CD4-positive, alpha-beta T cell (primary cell): Measurements from ENCODE around the gene YES1. TPM values are rescaled to one million over a fixed set of nuclear protein-coding genes. Genes with fewer than 3 reads are reported as not detected.

ENCODE experiments used
- ATAC-seq: fragments of 200-7000 bp; cut with Tn5 transposase; one replicate; pipeline ENCODE4 v1.10.0; 2022; ENCODE audit warnings: mild to moderate bottlenecking; ENCODE audit not compliant: poor library complexity
- CTCF ChIA-PET: fragments of 350-600 bp; sonication (Branson Sonifier 250); formaldehyde crosslinking; loops from one replicate; lab custom pipeline; 2021; ENCODE audit warnings: antibody characterized with exemption, inconsistent platforms; lab: Charles Lee
- POLR2A ChIA-PET: fragments of 350-600 bp; sonication (Branson Sonifier 250); formaldehyde crosslinking; loops from one replicate; lab custom pipeline; 2021; ENCODE audit warnings: antibody characterized with exemption, inconsistent platforms; lab: Charles Lee
- DNase-seq, 14 experiments: peaks; one replicate each; pipeline ENCODE4 v3.0.0-alpha.2; 2013 to 2020; ENCODE audit warnings: mixed read lengths in 2 of 14
- H3K27ac ChIP-seq, 2 donors: one replicate each; pipeline versions ENCODE4 v1.5.1 to v1.7.0; 2013; ENCODE audit warnings: low read length in 2 of 2, low read depth in 1 of 2, mild to moderate bottlenecking in 1 of 2
- H3K27me3 ChIP-seq, 2 experiments: 1 replicate in 1 of 2; 2 replicates in 1 of 2; pipeline versions ENCODE4 v1.6.1 to v1.7.0; 2013; ENCODE audit warnings: low read length in 2 of 2, control low read depth in 1 of 2, mild to moderate bottlenecking in 1 of 2, moderate library complexity in 1 of 2; ENCODE audit not compliant: insufficient read depth in 2 of 2, control insufficient read depth in 1 of 2
- H3K36me3 ChIP-seq: one replicate; pipeline ENCODE4 v1.6.1; 2013; ENCODE audit warnings: low read length, control low read depth; ENCODE audit not compliant: insufficient read depth
- H3K4me1 ChIP-seq: one replicate; pipeline ENCODE4 v1.6.1; 2013; ENCODE audit warnings: low read length, control low read depth; ENCODE audit not compliant: insufficient read depth
- H3K4me3 ChIP-seq: one replicate; pipeline ENCODE4 v1.5.1; 2013; ENCODE audit warnings: mild to moderate bottlenecking, low read length, moderate library complexity
- H3K9me3 ChIP-seq, 2 experiments: 1 replicate in 1 of 2; 2 replicates in 1 of 2; pipeline versions ENCODE4 v1.6.1 to v1.7.0; 2013; ENCODE audit warnings: low read length in 2 of 2, mild to moderate bottlenecking in 2 of 2, control low read depth in 1 of 2, moderate library complexity in 1 of 2; ENCODE audit not compliant: control insufficient read depth in 1 of 2, insufficient read depth in 1 of 2
- H3K27ac Mint-ChIP-seq: one replicate; pipeline ENCODE4 v1.8.0; 2020; ENCODE audit warnings: mixed read lengths
- H3K27me3 Mint-ChIP-seq: one replicate; pipeline ENCODE4 v1.8.0; 2021; ENCODE audit warnings: mixed read lengths
- H3K36me3 Mint-ChIP-seq: one replicate; pipeline ENCODE4 v1.8.0; 2021; ENCODE audit warnings: low read depth, mixed read lengths
- H3K4me1 Mint-ChIP-seq: one replicate; pipeline ENCODE4 v1.8.0; 2021; ENCODE audit warnings: low read depth, mixed read lengths
- H3K4me3 Mint-ChIP-seq: one replicate; pipeline ENCODE4 v1.8.0; 2020; ENCODE audit warnings: mild to moderate bottlenecking, mixed read lengths
- H3K9me3 Mint-ChIP-seq: one replicate; pipeline ENCODE4 v1.8.0; 2020; ENCODE audit warnings: mixed read lengths
- intact Hi-C, 2 experiments: fragments of 100-400 bp; cut with DNase I in 1 of 2; cut with micrococcal nuclease in 1 of 2; formaldehyde crosslinking; loops; one replicate each; pipeline versions ENCODE4 v1.15.1 to v1.9.0; 2023 to 2025; cut with DNase I, micrococcal nuclease
- total RNA-seq, 174 experiments: library from RNA in 2 of 174; stranded (reverse) in 2 of 174; gene quantifications; one replicate each; pipeline ENCODE4 v1.2.3 and lab custom pipeline; 2021 to 2026
- TF ChIP-seq, protein P1 (sequence below): fragments of 200-600 bp; IDR thresholded peaks from one replicate; pipeline ENCODE4 v1.8.0; 2022; ENCODE audit warnings: antibody characterized with exemption, mild to moderate bottlenecking

Gene YES1
- total RNA-seq, 2 experiments from 2014 or later: 17.6 to 19.8 TPM

- H3K4me1 ChIP-seq: no peaks in the 10 kb centered on the region
- H3K27ac ChIP-seq: no peak overlapping the region
- ATAC-seq (no peak), DNase-seq (no peak)
- CTCF ChIA-PET: interaction anchor here (2.1 to 2.3 kb wide), 2 partner anchors 12 to 84 kb away, joined by 5 to 6 read pairs; no protein-coding TSS in a partner anchor
- Mint-ChIP-seq H3K9me3 (no peaks in the 10 kb centered on the region), H3K4me3 (no peak overlapping the region), H3K27ac (no peak overlapping the region), H3K4me1 (no peaks in the 10 kb centered on the region), H3K36me3 (peaks cover 46% of the 10 kb centered on the region), H3K27me3 (no peaks in the 10 kb centered on the region)
- POLR2A ChIA-PET: no interaction called here
- intact Hi-C loops: no loop called here
- H3K27me3 ChIP-seq: no peaks in the 10 kb centered on the region
- no peak overlapping the region for H3K4me3 ChIP-seq
- no peaks in the 10 kb centered on the region for H3K9me3 ChIP-seq
- TF ChIP-seq, protein P1, sequence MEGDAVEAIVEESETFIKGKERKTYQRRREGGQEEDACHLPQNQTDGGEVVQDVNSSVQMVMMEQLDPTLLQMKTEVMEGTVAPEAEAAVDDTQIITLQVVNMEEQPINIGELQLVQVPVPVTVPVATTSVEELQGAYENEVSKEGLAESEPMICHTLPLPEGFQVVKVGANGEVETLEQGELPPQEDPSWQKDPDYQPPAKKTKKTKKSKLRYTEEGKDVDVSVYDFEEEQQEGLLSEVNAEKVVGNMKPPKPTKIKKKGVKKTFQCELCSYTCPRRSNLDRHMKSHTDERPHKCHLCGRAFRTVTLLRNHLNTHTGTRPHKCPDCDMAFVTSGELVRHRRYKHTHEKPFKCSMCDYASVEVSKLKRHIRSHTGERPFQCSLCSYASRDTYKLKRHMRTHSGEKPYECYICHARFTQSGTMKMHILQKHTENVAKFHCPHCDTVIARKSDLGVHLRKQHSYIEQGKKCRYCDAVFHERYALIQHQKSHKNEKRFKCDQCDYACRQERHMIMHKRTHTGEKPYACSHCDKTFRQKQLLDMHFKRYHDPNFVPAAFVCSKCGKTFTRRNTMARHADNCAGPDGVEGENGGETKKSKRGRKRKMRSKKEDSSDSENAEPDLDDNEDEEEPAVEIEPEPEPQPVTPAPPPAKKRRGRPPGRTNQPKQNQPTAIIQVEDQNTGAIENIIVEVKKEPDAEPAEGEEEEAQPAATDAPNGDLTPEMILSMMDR: no peak
- no peaks in the 10 kb centered on the region for H3K36me3 ChIP-seq
Observed at GRCh38 chr18:755506-755905, 56.5 kb downstream of the YES1 start.

DNA sequence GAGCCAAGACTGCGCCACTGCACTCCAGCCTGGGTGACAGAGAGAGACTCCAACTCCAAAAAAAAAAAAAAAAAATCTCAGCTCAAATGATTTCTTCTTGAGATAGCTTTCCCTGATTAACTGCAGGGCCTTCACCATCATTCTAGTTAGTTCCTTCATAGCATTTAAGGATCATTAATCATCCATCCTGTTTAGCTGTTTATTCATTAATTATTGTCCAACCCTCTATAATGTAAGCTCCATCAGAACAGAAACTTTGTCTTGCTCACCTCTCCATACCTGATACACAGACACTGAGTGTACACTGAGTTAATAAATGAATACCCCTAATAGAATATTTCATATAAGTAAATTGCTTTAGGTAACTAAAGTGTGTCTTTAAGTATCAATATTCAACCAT, 57.4 kb downstream of the YES1 start:
- Histone ChIP-seq H3K4me1 (no peaks in the 10 kb centered on the region), H3K27ac (no peak overlapping the region), H3K36me3 (no peaks in the 10 kb centered on the region), H3K27me3 (no peaks in the 10 kb centered on the region), H3K4me3 (no peak overlapping the region), H3K9me3 (no peaks in the 10 kb centered on the region)
- DNase-seq (no peak), ATAC-seq (no peak)
- no peak overlapping the region for H3K27ac Mint-ChIP-seq
- TF ChIP-seq, protein P1: no peak
- H3K4me1 Mint-ChIP-seq: no peaks in the 10 kb centered on the region
- peaks cover 47% of the 10 kb centered on the region for H3K36me3 Mint-ChIP-seq
- no peaks in the 10 kb centered on the region for H3K9me3 Mint-ChIP-seq
- POLR2A ChIA-PET: no interaction called here
- H3K4me3 Mint-ChIP-seq: no peak overlapping the region
- intact Hi-C loops: no loop called here
- no peaks in the 10 kb centered on the region for H3K27me3 Mint-ChIP-seq
- CTCF ChIA-PET: interaction anchor here (2.1 to 2.3 kb wide), 2 partner anchors 13 to 85 kb away, joined by 5 to 6 read pairs; no protein-coding TSS in a partner anchor

- Histone ChIP-seq H3K27me3 (no peaks in the 10 kb centered on the region), H3K36me3 (peaks cover 10% of the 10 kb centered on the region), H3K4me1 (no peaks in the 10 kb centered on the region), H3K9me3 (no peaks in the 10 kb centered on the region), H3K27ac (no peak overlapping the region), H3K4me3 (no peak overlapping the region)
- intact Hi-C loops: loop anchor here in 1 of 2 experiments (2.0 kb wide), 1 partner anchor 16 kb away; no protein-coding TSS in a partner anchor
- H3K9me3 Mint-ChIP-seq: no peaks in the 10 kb centered on the region
- TF ChIP-seq, protein P1: no peak
- CTCF ChIA-PET: no interaction called here
- ATAC-seq (no peak), DNase-seq (no peak)
- H3K27me3 Mint-ChIP-seq: no peaks in the 10 kb centered on the region
- no peak overlapping the region for H3K4me3 Mint-ChIP-seq
- H3K27ac Mint-ChIP-seq: no peak overlapping the region
- no peaks in the 10 kb centered on the region for H3K4me1 Mint-ChIP-seq
- H3K36me3 Mint-ChIP-seq: peaks cover 62% of the 10 kb centered on the region
- POLR2A ChIA-PET: no interaction called here
Observed at GRCh38 chr18:750456-750855, 61.6 kb downstream of the YES1 start.
